K562 (cell line): ENCODE data around the gene IFT22. TPM values are rescaled to one million over a fixed set of nuclear protein-coding genes. Genes with fewer than 3 reads are reported as not detected.

ENCODE experiments used
- ATF6 ChIP-seq: sonication (generic); formaldehyde crosslinking; IDR thresholded peaks from 2 replicates; pipeline ENCODE4 v1.4.0; 2020; ENCODE audit warnings: mild to moderate bottlenecking, missing genetic modification reagents
- ATF7 ChIP-seq: fragments of 450-650 bp; IDR thresholded peaks from 2 replicates; pipeline ENCODE4 v1.7.1; 2014; ENCODE audit warnings: mild to moderate bottlenecking, moderate library complexity
- BRF1 ChIP-seq: IDR thresholded peaks from 3 replicates; pipeline ENCODE4 v1.6.1; 2011; ENCODE audit warnings: borderline replicate concordance, mild to moderate bottlenecking; ENCODE audit not compliant: insufficient read length; ENCODE audit errors: extremely low read depth
- DIDO1 ChIP-seq: fragments of 450-650 bp; IDR thresholded peaks from 2 replicates; pipeline ENCODE4 v1.6.1; 2016; ENCODE audit warnings: low read depth, missing biosample characterization, missing genetic modification characterization
- HIVEP1 ChIP-seq: fragments of 250-450 bp; sonication (Bioruptor Pico); IDR thresholded peaks from 2 replicates; pipeline ENCODE4 v1.4.0; 2020; ENCODE audit warnings: mild to moderate bottlenecking
- NRF1 ChIP-seq, 2 experiments: fragments of 450-650 bp; IDR thresholded peaks in 1 of 2; conservative IDR thresholded peaks in 1 of 2; 2 replicates each; pipeline ENCODE4 v1.6.1; 2014; ENCODE audit warnings: mild to moderate bottlenecking in 2 of 2
- PHF20 ChIP-seq: fragments of 450-650 bp; IDR thresholded peaks from 2 replicates; pipeline ENCODE4 v1.6.1; 2018; ENCODE audit not compliant: partially characterized antibody
- POLR2B ChIP-seq: fragments of 450-650 bp; IDR thresholded peaks from 2 replicates; pipeline ENCODE4 v1.6.1; 2018; ENCODE audit warnings: low read depth; ENCODE audit not compliant: partially characterized antibody
- RFX1 ChIP-seq: fragments of 450-650 bp; IDR thresholded peaks from 2 replicates; pipeline ENCODE4 v1.6.1; 2016; ENCODE audit warnings: mild to moderate bottlenecking, moderate library complexity
- SMAD2 ChIP-seq: fragments of 150-350 bp; IDR thresholded peaks from 2 replicates; pipeline ENCODE4 v1.6.1; 2014; ENCODE audit warnings: low read depth, mild to moderate bottlenecking, low read length
- SMARCA5 ChIP-seq: fragments of 450-650 bp; IDR thresholded peaks from 2 replicates; pipeline ENCODE4 v1.6.1; 2016
- SMC3 ChIP-seq: conservative IDR thresholded peaks from 2 replicates; pipeline ENCODE4 v1.6.1; 2011; ENCODE audit warnings: low read depth, low read length, improper control_type of control experiment; ENCODE audit not compliant: insufficient read depth
- TEAD1 ChIP-seq, 2 experiments: fragments of 450-650 bp in 1 of 2; sonication (generic) in 1 of 2; formaldehyde crosslinking; IDR thresholded peaks; 2 replicates each; pipeline versions ENCODE4 v1.4.0 to v1.8.0; 2020 to 2022; ENCODE audit warnings: mild to moderate bottlenecking in 2 of 2, missing genetic modification reagents in 1 of 2
- TFAM ChIP-seq: fragments of 250-450 bp; sonication (Bioruptor Pico); conservative IDR thresholded peaks from 2 replicates; pipeline ENCODE4 v1.5.0; 2021; ENCODE audit warnings: mild to moderate bottlenecking, moderate library complexity
- TRIM28 ChIP-seq: fragments of 450-650 bp; IDR thresholded peaks from 2 replicates; pipeline ENCODE4 v1.6.1; 2017
- YY1 ChIP-seq, 3 experiments: IDR thresholded peaks; 2 replicates each; pipeline ENCODE4 v1.6.1; 2011; ENCODE audit warnings: low read length in 2 of 3, mild to moderate bottlenecking in 2 of 3, moderate library complexity in 2 of 3, borderline replicate concordance in 1 of 3, control low read depth in 1 of 3, low read depth in 1 of 3; ENCODE audit not compliant: insufficient read depth in 3 of 3, insufficient replicate concordance in 2 of 3, control insufficient read depth in 1 of 3, insufficient read length in 1 of 3; ENCODE audit errors: extremely low read depth in 1 of 3
- ZBTB11 ChIP-seq, 3 experiments: fragments of 200-800 bp in 1 of 3; fragments of 250-450 bp in 1 of 3; fragments of 450-650 bp in 1 of 3; sonication (Bioruptor Pico) in 1 of 3; sonication (Bioruptor generic) in 1 of 3; formaldehyde crosslinking in 1 of 3; IDR thresholded peaks; 2 replicates each; pipeline versions ENCODE4 v1.6.1 to v1.8.0; 2016 to 2022; ENCODE audit warnings: mild to moderate bottlenecking in 2 of 3, missing genetic modification characterization in 2 of 3, missing compliant biosample characterization in 1 of 3, moderate library complexity in 1 of 3
- ZNF395 ChIP-seq: fragments of 200-800 bp; sonication (Bioruptor generic); IDR thresholded peaks from 2 replicates; pipeline ENCODE4 v1.6.1; 2017; ENCODE audit warnings: missing genetic modification characterization, missing compliant biosample characterization
- polyA plus RNA-seq, 8 experiments: library from polyadenylated mRNA; depleted of rRNA in 4 of 8; stranded (reverse) in 5 of 8; unstranded in 3 of 8; fragments of >200 nt; fragmentation: Nextera tagmentation in 2 of 8; fragmentation: Illumina TruSeq in 1 of 8; extraction: Ambion mirVana in 2 of 8; extraction: Trizol in 1 of 8; gene quantifications; 2 replicates each; pipeline versions ENCODE4 v1.2.1 to v1.2.3, GENCODE V29; 2011 to 2014; ENCODE audit warnings: inconsistent platforms in 1 of 8, missing spikeins in 1 of 8
- total RNA-seq, 7 experiments: library from RNA; depleted of rRNA in 6 of 7; stranded (reverse); fragments of >200 nt in 6 of 7; fragmentation: Illumina TruSeq in 2 of 7; extraction: Trizol in 2 of 7; gene quantifications; 2 replicates each; pipeline versions ENCODE4 v1.2.1 to v1.2.3, GENCODE V29; 2011 to 2021; ENCODE audit warnings: low replicate concordance in 1 of 7
- TF ChIP-seq, protein P1 (sequence below): fragments of 250-450 bp; sonication (Bioruptor Pico); IDR thresholded peaks from 2 replicates; pipeline ENCODE4 v1.6.1; 2021; ENCODE audit warnings: mild to moderate bottlenecking

IFT22 gene
- total and polyA plus RNA-seq, 9 of the 15 experiments (the other 6 are each of a cell fraction or from before 2014, with no cell fraction given) = 6.3 to 18.2 (median 7.7) TPM

GRCh38 chr7:101321491-101322401 lies at the start of gene IFT22 (continued):
- peak in 1 of 3 experiments; percentile 53; a peak in 1 of 6 replicates for TF ChIP-seq ZBTB11 (CRISPR knock-in tag; IDR thresholded peaks at IDR 0.05)
- no peak for TF ChIP-seq SMAD2
- TF ChIP-seq DIDO1 (tag) = no peak
- TF ChIP-seq SMC3 = no peak
- no peak for TF ChIP-seq TEAD1 (CRISPR knock-in tag; IDR thresholded peaks at IDR 0.05)
- no peak for TF ChIP-seq TFAM (CRISPR knock-in tag)
- TF ChIP-seq ATF6 (CRISPR knock-in tag) = no peak
- TF ChIP-seq ZNF395 (CRISPR knock-in tag) = 0 out of 2 replicates have a peak, but pooled peaks have one; percentile 52
- peak; percentile 65 for TF ChIP-seq PHF20
- peak; percentile 97 for TF ChIP-seq RFX1
- TF ChIP-seq, protein P1, sequence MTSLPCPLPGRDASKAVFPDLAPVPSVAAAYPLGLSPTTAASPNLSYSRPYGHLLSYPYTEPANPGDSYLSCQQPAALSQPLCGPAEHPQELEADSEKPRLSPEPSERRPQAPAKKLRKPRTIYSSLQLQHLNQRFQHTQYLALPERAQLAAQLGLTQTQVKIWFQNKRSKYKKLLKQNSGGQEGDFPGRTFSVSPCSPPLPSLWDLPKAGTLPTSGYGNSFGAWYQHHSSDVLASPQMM (CRISPR knock-in tag) = no peak
- no peak for TF ChIP-seq HIVEP1
- peak; percentile 20; the same call in 1 of the 2 replicates for TF ChIP-seq ATF7
- no peak for TF ChIP-seq TRIM28
- TF ChIP-seq BRF1 = no peak
- no peak for TF ChIP-seq SMARCA5
- TF ChIP-seq POLR2B = peak; percentile 33
- TF ChIP-seq NRF1 (conservative IDR thresholded peaks at IDR 0.05 in 1 of 2, IDR thresholded peaks at IDR 0.05 in 1 of 2) = peak; percentile 35 to 59; a peak in 3 of 4 replicates
- peak in 2 of 3 experiments; percentile 5 to 8 for TF ChIP-seq YY1 (IDR thresholded peaks at IDR 0.05; ENCODE audit: borderline replicate concordance in 1 of 3, control insufficient read depth in 1 of 3, extremely low read depth in 1 of 3, insufficient read depth in 3 of 3, insufficient read length in 1 of 3, insufficient replicate concordance in 2 of 3, low read depth in 1 of 3, low read length in 2 of 3)
